Measurements from ENCODE around the gene CAV1.

The CAV1 gene

DNA sequence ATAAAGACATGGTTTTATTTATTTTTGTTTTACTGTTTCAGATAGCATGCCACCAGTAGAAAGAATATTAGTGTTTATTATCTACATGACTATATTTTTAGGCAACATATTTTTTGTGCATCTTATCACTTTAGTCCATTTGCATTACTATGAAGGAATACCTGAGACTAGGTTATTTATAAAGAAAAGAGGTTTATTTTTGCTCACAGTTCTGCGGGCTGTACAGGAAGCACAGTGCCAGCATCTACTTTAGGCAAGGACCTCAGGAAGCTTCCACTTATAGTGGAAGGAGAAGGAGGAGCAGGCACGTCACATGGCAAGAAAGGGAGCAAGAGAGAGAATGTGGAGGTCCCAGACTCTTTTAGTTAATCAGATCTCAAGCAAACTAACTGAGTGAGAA is 19.6 kb upstream of the CAV1 start:
- DNase-seq, result no peak

DNA sequence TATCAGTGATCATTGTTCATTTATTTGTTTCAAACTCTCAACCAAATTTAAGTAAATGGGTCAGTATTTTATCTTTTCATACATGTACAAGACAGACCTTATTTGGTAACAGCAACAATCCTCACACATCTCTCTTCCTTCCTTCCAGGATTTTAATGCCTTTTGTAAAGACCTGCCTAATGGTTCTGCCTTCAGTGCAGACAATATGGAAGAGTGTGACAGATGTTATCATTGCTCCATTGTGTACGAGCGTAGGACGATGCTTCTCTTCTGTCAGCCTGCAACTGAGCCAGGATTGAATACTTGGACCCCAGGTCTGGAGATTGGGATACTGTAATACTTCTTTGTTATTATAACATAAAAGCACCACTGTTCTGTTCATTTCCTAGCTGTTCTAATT is 19.0 kb upstream of the CAV1 start:
- DNase-seq, result no peak

DNA sequence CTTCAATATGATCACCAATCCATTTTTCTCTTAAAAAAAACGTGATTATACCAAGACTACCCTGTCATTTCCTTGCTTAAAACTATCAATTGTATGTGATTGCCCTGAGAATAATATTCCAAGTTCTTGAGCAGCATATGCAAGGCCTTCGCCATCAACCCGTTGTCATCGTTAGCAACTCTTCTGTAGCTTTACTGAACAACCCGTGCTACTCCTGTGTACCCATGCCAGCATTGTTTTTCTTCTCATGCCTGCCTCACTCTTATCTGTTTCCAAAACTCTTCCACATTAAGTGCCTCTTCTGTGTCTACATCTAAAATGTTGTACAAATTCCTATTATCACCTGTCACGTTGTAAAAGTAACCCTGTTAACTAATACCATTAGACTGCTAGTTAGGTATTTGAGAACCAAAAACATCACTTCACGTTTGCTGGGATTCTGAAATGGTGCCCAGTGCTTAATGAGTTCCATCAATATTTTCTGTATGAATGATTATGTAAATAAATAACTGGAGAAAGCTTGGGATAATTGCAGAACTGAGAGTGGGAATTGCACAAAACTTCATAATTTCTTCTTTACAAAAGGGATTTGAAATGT is 14.8 kb upstream of the CAV1 start:
- no peak for DNase-seq

GRCh38 chr7:116510795-116511194 is 14.0 kb upstream of the CAV1 start:
- DNase-seq, result no peak

- no peak for DNase-seq
These were observed 13.0 kb upstream of the CAV1 start for GRCh38 chr7:116511552-116512519.

GRCh38 chr7:116512520-116513188 is 12.2 kb upstream of the CAV1 start:
- DNase-seq, result no peak

GRCh38 chr7:116515584-116515983 is 9.3 kb upstream of the CAV1 start:
- DNase-seq, result no peak

- DNase-seq, result no peak
These were observed 8.5 kb upstream of the CAV1 start for GRCh38 chr7:116516324-116516723.

DNA sequence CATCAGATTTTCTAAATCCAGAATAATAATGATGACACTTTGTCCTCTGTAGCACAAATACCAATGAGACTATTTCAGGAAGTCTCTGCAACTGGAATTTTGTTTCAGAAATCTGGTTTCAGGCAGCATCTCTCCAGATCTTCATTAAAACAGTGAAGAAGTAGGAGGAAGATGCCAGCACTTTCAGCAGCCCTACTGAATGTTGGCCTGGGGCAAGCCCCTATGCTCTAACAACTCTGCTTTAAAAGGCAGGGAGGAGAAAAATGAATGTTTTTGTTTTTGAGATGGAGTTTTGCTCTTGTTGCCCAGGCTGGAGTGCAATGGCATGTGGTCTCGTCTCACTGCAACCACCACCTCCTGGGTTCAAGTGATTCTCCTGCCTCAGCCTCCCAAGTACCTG is 7.2 kb upstream of the CAV1 start:
- no peak for DNase-seq

GRCh38 chr7:116518961-116519360 is 5.9 kb upstream of the CAV1 start:
- no peak for DNase-seq

DNA sequence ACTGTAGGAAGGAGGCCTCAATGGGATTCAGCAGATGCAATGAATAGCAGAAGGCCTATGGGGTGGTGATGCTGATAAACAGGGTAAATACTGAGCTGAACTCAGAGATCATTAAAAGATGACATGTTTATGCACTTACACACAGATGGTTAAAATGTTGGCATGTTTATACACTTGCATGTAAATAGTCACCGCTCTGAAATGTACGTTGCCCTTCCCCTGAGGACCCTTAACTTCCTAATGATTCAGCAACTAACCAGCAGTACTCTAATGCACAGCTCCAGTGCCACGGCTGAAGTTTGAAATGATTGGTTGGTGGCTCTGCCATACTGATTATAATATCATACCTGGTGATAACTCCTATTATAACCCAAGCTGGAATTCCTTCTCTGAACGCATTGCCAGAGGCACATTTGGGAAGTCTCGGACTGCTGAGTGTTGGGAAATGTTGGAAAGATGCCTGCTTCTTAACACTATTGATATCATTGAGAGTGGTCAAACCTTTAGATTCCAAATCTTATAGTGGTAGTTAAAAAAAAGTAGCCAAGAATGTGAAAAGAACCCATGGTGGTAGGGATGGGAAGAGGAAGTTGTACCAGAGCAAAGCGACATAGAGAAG is 3.7 kb upstream of the CAV1 start:
- DNase-seq, result no peak

- no peak for DNase-seq
These were observed 2.6 kb upstream of the CAV1 start for GRCh38 chr7:116522247-116522646.

DNA sequence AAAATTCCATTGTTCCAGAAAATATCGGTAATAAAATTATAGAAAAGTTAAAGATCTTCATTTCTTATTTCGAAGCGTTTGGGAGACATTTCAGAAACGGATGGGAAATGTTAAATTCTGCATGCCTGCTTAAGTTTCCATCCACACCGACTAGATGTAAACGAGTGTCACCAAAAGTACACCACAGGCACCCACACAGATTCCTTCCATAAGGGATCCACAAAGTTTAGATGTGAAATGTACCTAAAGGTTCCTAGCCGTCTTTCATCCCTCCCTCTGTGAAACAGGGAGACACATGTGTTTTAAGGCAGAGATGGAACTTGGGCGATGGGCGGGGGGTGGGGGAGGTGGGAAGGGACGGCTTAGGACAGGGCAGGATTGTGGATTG is 621 bp upstream of the CAV1 start:
- no peak for DNase-seq

- no peak for DNase-seq
These were observed 569 bp downstream of the CAV1 start for GRCh38 chr7:116525298-116525912.

DNA sequence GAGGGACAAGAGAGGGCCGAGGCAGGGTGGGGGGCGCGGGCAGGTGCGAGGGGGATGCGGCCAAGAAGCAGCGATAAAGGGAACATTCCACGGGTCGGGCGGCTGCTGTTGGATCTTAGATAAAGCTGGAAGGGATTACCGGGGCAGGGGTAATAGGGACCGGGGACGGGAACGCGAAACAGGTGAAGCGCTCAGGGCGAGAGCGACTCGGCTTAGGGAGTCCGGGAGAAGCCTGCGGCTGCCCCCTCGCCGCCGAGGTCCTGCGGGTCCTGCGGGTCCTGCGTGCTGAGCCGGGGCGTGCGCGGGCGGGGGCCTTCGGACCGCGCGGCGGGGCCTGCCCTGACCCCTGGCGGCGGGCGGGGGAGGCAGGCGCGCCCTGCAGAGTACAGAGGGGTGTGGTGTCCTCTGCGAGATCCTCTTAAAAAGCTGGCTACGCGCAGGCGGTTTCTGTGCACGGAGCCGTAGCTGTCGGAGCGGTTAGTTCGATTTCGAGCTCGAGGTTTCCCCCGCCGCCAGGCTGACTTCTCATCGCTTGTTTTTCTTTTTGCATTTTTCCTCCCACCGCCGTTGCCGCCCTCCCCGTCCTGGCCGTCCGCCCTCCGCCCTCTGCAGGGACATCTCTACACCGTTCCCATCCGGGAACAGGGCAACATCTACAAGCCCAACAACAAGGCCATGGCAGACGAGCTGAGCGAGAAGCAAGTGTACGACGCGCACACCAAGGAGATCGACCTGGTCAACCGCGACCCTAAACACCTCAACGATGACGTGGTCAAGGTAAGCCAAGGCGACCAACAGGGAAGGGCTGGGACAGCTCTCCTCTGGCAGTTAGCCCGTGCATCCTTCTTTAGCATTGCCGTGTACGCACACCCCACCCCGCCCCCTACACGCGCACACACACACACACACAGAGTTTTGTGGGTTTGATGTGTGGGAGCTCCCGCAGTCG is 1.4 kb downstream of the CAV1 start:
- peak; percentile 53 to 60 for DNase-seq

GRCh38 chr7:116526897-116527296 is 2.1 kb downstream of the CAV1 start:
- DNase-seq, result no peak

GRCh38 chr7:116527521-116527920 is 2.7 kb downstream of the CAV1 start:
- DNase-seq, result no peak

DNA sequence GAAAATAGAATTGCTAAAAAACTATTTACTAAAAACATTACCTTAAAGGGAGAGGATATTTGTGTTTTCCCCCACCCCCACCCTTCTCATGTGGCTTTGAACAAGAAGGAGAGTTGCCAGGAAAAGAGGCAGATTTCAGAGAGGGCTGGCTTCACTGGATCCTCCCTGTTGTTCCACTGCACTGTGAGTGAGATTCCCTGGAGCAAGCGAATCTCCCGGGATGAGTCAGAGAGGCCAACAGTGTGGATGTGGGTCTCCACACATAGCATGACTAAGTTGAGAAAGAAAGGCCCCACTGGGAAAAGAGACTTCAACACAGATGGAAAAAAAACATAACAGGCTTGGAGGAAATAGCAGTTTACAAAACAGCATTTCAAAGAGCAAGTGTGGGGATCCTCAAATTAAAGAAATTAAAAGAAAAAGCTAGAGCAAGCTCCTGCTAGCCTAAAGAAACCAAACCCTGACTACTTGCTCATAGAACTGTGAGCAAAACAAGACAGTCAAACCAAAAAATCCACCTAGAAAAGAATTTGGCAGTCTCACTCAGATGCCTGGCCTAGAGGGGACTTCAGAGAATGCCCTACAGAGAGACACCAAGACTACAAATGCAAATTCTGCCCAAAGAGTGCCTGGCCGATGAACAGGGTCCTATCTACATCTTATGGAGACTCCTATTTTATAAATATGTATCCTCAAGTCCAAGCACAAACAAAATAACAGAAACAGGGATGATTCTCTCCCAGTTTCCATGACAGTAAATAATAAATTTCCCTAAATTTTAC is 3.4 kb downstream of the CAV1 start:
- no peak for DNase-seq

DNA sequence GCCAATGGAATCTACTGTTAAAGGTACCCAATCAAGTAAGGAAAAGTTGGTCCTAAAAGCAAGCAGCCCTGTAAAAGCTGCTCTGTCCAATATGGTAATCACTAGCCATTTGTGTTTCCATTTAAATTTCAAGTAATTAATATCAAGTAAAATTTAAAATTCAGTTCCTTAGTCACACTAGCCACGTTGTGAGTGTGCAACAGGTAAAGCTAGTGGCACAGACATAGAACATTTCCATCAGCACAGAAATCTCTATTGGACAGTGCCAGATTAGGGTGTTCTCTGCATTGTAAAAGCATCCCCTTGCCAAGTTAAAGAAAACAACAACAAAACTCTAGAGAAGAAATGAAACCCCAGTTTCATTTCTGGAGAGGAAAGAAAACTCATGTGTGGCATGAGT is 4.4 kb downstream of the CAV1 start:
- DNase-seq, result no peak

DNA sequence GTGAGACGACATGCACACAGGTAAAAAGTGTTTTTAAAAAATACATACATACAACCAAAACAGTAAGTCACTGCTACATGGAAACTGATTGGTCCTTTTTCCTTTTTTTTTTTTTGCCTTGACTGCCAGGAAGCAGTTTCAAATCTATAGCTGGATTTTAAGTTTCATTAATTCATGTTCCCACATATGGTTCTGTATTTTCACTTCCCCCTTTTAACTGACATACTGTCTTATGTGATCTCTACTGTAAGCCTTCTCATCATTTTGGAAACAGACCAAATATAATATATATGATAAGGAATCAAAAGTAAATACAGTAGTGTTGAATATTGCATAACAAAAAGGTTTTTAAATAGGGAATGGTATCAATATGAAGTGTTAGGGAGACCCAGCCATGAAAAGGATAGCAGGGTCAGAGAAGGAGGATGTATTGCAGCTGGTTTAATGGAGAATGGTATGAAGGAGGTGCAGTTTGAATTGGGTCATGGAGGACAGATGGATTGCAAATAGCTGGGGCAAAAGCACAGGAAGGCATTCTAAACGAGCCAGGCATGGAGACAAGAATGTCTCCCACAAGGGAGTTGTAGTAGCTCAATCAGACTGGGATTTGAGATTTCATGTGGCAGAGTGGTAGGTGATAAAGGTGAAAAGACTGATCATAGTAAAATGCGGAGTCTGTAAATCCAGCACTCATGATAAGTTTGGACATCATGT is 5.4 kb downstream of the CAV1 start:
- DNase-seq, result no peak

Data from NCI-H2081 (cell line).